Stimulated activated naive CD4-positive, alpha-beta T cell (primary cell): ENCODE results near the gene FCSK.

Experiments
- DNase-seq, 6 experiments: peaks; one replicate each; lab custom pipeline; 2025; lab: John Stamatoyannopoulos, UW

Gene FCSK

DNA sequence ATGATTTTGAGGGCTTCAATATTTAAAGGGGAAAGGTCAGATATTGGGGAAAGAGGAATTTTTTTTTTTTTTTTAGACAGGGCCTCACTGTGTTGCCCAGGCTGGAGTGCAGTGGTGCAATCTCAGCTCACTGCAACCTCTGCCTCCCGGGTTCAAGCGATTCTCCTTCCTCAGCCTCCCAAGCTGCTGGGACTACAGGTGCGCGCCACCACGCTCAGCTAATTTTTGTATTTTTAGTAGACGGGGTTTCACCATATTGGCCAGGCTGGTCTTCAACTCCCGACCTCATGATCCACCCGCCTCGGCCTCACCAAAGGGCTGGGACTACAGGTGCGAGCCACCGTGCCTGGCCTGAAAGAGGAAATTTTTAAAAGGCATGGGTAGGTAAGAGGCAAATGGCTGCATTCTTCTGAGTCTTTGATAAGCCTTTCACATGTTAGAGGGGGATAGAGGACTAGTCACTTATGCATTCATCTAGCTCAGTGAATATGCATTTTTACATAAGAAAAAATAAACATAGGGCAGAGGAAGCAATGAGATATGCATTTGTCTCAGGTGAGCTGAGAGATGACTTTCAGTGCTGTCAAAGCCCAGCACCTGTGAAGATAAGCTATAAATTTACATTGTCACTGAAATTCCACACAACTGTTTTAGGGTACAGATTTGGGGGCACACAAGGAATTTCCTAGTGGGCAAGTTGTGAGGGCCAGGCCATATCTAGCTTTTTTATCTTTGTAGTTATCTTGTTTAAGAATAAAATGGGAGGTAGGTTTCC, 1.1 kb upstream of the FCSK start:
- no peak for DNase-seq

DNA sequence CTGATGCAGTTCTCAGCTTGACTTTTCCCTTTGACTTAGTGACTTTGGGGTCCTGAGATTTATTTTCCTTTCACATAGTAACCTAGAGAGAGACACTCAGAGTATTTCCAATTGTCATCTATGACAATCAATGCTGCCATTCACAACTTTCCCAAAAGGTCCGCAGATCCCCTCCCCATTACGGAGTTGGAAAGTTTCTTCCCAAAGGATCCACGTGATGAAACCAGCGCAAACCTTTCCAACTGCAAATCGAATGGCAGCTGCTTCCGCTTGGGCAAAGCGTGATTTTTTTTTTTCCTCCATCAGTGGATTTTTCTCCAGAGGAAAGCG, 538 bp upstream of the FCSK start:
- DNase-seq, result peak in 1 of 6 experiments; percentile 26

DNA sequence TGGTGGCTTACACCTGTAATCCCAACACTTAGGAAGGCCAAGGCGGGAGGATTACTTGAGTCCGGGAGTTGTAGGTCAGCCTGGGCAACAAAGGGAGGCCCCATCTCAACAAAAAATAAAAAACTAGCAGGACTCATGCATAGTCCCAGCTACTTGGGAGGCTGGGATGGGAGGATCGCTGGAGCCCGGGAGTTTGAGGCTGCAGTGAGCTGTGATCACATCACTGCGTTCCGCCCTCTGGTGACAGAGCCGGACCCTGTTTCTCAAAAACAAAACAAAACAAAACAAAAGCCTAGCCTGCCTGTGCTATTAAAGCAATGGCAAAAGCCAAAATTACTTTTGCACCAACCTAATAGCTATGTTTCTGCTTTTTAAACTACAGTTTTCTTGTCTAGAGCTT, 1.5 kb downstream of the FCSK start:
- no peak for DNase-seq

GRCh38 chr16:70457446-70458166, 3.2 kb downstream of the FCSK start:
- DNase-seq, result no peak

- DNase-seq, result no peak
Measured at GRCh38 chr16:70460737-70461261, 6.4 kb downstream of the FCSK start.

DNA sequence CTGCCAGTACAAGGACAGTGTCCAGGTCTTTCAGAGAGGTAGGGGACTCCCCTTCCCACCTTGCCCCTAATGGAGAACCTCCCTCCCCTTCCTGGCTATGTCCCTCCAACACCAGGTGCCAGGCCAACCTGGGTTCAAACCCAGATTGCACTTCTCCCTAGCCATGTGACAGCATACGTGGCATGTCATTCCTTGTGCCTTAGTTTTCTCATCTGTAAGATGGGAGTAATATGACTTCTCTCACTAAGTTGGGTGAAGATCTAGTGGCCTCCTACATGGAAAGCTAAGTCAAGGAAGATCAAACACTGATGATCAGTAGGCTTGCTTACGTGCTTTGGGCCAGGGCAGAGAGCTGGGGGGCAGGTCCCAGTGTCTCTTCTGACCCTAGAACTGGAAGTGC, 8.8 kb downstream of the FCSK start:
- DNase-seq, result no peak

GRCh38 chr16:70465999-70466804, 11.8 kb downstream of the FCSK start:
- DNase-seq, result no peak

DNA sequence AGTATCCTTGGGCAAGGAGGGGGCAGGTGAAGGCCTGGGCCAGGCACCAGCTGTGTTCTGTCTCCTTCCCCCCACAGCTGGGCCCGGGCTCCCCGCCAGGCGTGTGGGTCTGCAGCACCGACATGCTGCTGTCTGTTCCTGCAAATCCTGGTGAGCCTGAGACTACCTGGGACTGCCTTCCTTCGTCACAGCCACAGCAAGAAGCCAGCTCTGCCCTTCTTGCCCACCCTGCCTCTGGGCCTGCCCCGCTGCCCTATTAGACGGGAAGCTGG, 12.3 kb downstream of the FCSK start:
- DNase-seq, result no peak

DNA sequence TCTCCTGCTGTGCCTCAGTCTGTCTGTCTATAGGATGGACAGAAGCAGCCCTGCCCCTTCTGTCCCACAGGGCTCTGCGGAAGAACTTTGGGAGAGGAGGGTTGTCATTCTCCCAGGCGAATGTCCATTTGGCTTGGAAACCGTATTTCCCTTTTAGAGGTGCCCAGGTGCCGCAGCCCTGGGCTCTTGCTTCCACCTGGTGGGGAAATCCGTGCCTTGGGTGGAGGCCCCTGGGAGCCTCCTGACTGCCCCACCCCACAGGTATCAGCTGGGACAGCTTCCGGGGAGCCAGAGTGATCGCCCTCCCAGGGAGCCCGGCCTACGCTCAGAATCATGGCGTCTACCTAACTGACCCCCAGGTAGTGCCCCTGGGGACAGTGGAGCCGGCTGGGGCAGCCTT, 12.7 kb downstream of the FCSK start:
- DNase-seq, result no peak

DNA sequence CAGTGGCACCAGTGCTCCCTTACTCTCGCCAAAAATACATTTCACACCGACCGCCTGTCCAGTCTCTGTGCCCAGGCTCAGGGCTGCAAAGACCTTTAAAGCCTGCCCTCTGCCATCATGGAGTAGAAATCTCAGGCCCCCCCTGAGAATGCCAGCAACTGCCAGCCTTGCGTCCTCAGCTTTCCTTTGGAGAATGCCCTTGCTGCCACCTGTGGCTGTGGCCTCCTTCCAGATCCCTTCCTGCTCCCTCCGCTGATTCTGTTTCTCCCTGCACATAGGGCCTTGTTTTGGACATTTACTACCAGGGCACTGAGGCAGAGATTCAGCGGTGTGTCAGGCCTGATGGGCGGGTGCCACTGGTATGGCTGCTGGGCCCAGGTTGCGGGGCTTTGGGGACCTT, 13.2 kb downstream of the FCSK start:
- DNase-seq, result no peak

DNA sequence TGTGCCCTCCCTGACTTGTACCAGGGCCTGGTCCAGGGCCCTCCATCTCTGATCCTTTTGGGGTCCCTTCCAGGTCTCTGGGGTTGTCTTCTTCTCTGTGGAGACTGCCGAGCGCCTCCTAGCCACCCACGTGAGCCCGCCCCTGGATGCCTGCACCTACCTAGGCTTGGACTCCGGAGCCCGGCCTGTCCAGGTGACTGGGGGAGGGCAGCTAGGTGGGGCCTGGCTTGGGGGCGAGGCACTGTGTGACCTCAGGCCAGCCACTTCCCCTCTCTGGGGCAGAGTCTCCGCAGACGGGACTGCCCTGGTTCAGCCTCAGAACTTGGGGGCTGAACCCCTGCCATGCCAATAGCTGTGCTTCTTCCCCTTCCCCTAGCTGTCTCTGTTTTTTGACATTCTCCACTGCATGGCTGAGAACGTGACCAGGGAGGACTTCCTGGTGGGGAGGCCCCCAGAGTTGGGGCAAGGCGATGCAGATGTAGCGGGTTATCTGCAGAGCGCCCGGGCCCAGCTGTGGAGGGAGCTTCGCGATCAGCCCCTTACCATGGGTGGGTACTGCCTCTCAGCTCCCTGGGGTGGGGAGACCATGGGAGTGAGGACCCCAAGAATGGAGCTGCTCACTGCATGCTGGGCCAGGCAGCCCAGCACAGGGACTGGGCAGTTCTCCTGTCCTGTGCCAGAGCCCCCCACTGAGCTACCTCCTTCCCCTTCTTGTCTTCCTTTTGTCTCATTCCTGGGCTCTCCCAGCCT, 14.6 kb downstream of the FCSK start:
- no peak for DNase-seq

DNA sequence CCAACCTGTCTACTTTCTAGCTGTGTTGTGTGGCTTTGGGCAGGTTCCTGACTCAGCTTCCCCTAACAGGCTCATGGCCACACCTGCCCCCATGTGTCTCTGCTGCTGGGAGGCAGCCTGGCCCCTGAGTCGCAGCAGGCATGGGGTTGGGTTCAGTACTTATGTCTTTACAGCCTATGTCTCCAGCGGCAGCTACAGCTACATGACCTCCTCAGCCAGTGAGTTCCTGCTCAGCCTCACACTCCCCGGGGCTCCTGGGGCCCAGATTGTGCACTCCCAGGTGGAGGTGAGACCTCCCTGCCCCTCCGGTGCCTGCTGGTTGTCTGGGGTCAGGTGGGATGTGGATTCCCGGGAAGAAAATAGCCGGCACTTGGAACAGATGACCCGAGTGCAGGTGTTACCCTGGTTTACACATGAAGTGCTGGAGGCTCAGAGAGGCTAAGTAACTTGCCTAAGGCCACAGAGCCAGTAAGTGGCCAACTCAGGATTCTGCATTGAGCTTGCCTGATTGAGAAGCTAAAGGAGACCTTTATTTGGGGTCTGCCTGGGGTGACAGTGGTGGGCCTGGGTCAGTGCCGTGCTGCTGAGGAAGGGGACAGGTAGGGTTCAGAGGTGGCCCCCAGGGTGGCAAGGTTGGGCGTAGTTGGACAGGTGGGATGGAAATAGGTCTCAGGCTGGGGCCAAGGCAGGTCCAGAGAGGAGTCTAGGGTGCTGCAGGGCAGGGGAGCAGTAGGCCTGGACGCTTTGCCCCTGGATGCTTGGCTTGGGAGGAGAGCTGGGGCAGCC, 15.9 kb downstream of the FCSK start:
- DNase-seq, result no peak

GRCh38 chr16:70470927-70471341, 16.5 kb downstream of the FCSK start:
- no peak for DNase-seq

- DNase-seq, result no peak
Measured at GRCh38 chr16:70472786-70473433, 18.5 kb downstream of the FCSK start.

GRCh38 chr16:70473446-70474319, 19.3 kb downstream of the FCSK start:
- no peak for DNase-seq

DNA sequence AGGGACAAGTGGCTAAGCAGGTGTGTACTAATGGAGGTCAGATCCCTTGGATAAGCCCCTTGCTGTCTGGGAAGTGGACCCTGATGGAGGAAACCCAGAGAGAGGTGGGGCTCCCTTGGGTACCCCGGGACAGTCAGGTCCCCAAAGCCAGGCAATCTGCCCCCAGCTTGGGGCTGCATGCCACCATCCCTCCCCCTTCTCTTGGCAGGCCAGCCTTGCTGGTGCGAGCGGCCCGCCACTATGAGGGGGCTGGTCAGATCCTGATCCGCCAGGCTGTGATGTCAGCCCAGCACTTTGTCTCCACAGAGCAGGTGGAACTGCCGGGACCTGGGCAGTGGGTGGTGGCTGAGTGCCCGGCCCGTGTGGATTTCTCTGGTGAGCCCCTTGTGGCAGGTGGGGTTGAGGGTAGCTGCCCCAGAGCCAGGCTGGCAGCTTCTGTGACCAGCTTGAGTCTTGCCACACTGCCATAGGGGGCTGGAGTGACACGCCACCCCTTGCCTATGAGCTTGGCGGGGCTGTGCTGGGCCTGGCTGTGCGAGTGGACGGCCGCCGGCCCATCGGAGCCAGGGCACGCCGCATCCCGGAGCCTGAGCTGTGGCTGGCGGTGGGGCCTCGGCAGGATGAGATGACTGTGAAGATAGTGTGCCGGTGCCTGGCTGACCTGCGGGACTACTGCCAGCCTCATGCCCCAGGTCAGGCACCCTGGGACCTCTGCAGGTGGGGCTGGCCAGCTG, 20.1 kb downstream of the FCSK start:
- DNase-seq, result no peak

- no peak for DNase-seq
Measured at GRCh38 chr16:70475054-70475871, 20.9 kb downstream of the FCSK start.
